Mucosa of descending colon (tissue), 3 donors: ENCODE results near the gene TPPP3. TPM values are rescaled to one million over a fixed set of nuclear protein-coding genes. Genes with fewer than 3 reads are reported as not detected.
A peak's percentile ranks its signal among the peaks of the same experiment; 100 is the strongest.

ENCODE experiments used
- ATAC-seq: fragments of 200-7000 bp; cut with Tn5 transposase; one replicate; pipeline ENCODE4 v1.9.1; 2020; ENCODE audit warnings: mild to moderate bottlenecking, moderate library complexity
- DNase-seq, 3 donors: peaks; one replicate each; pipeline ENCODE4 v3.0.0-alpha.2; 2020
- H3K36me3 ChIP-seq: fragments of 200-600 bp; one replicate; pipeline ENCODE4 v1.8.0; 2021; ENCODE audit warnings: low read depth, mild to moderate bottlenecking
- H3K4me1 ChIP-seq: fragments of 200-600 bp; one replicate; pipeline ENCODE4 v1.8.0; 2021; ENCODE audit warnings: low read depth, mild to moderate bottlenecking
- H3K4me3 ChIP-seq: fragments of 200-600 bp; one replicate; pipeline ENCODE4 v1.8.0; 2021; ENCODE audit warnings: mild to moderate bottlenecking
- H3K9me3 ChIP-seq: fragments of 200-600 bp; one replicate; pipeline ENCODE4 v1.8.0; 2021; ENCODE audit warnings: mild to moderate bottlenecking
- intact Hi-C, 2 donors: fragments of 100-400 bp; cut with DNase I in 1 of 2; cut with micrococcal nuclease in 1 of 2; formaldehyde crosslinking; loops; one replicate each; pipeline versions ENCODE4 v1.11.0 to v1.11.1; 2022; cut with DNase I, micrococcal nuclease
- total RNA-seq, 3 donors: library from RNA; stranded (reverse); fragmentation: NEBNext Ultra II Directional in 2 of 3; extraction: Animal tissue kit (Norgen Biotek cat#: 25700) in 2 of 3; gene quantifications; one replicate each; pipeline versions ENCODE4 v1.2.1 to v1.2.4, GENCODE V29; 2021 to 2023
- TF ChIP-seq, protein P1 (sequence below): fragments of 200-600 bp; IDR thresholded peaks from one replicate; pipeline ENCODE4 v1.8.0; 2022; ENCODE audit warnings: antibody characterized with exemption, mild to moderate bottlenecking
- donor health status: DM: no; HTN: no; CAD: no; lungs with moderate emphysema.
- donor health status: DM: no; HTN: no; CAD: no.
- donor health status: DM: no; HTN: yes; CAD: no.

The TPPP3 gene
- total RNA-seq, 3 donors from 2014 or later: 3.8 to 23.8 (median 4.8) TPM

GRCh38 chr16:67392301-67393059 lies 818 bp downstream of the TPPP3 start:
- Histone ChIP-seq H3K4me1 (peaks cover 38% of the 10 kb centered on the region), H3K36me3 (no peaks in the 10 kb centered on the region), H3K9me3 (no peaks in the 10 kb centered on the region), H3K4me3 (no peak overlapping the region)
- DNase-seq (no peak), ATAC-seq (no peak)
- intact Hi-C loops: no loop called here
- TF ChIP-seq, protein P1, sequence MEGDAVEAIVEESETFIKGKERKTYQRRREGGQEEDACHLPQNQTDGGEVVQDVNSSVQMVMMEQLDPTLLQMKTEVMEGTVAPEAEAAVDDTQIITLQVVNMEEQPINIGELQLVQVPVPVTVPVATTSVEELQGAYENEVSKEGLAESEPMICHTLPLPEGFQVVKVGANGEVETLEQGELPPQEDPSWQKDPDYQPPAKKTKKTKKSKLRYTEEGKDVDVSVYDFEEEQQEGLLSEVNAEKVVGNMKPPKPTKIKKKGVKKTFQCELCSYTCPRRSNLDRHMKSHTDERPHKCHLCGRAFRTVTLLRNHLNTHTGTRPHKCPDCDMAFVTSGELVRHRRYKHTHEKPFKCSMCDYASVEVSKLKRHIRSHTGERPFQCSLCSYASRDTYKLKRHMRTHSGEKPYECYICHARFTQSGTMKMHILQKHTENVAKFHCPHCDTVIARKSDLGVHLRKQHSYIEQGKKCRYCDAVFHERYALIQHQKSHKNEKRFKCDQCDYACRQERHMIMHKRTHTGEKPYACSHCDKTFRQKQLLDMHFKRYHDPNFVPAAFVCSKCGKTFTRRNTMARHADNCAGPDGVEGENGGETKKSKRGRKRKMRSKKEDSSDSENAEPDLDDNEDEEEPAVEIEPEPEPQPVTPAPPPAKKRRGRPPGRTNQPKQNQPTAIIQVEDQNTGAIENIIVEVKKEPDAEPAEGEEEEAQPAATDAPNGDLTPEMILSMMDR: no peak

- ATAC-seq (peak; percentile 1), DNase-seq (peak in 1 of 3 donors; percentile 43)
- Histone ChIP-seq H3K36me3 (no peaks in the 10 kb centered on the region), H3K4me3 (no peak overlapping the region), H3K4me1 (peaks cover 33% of the 10 kb centered on the region), H3K9me3 (no peaks in the 10 kb centered on the region)
- intact Hi-C loops: no loop called here
- TF ChIP-seq, protein P1: no peak
These were observed 1.6 kb downstream of the TPPP3 start for GRCh38 chr16:67391424-67392300.

GRCh38 chr16:67390816-67391423 lies 2.4 kb downstream of the TPPP3 start:
- no peaks in the 10 kb centered on the region for H3K36me3 ChIP-seq
- no peak for DNase-seq
- H3K4me1 ChIP-seq: peaks cover 26% of the 10 kb centered on the region
- TF ChIP-seq, protein P1: no peak
- intact Hi-C loops: no loop called here
- H3K4me3 ChIP-seq: no peak overlapping the region
- ATAC-seq: no peak
- no peaks in the 10 kb centered on the region for H3K9me3 ChIP-seq

DNA sequence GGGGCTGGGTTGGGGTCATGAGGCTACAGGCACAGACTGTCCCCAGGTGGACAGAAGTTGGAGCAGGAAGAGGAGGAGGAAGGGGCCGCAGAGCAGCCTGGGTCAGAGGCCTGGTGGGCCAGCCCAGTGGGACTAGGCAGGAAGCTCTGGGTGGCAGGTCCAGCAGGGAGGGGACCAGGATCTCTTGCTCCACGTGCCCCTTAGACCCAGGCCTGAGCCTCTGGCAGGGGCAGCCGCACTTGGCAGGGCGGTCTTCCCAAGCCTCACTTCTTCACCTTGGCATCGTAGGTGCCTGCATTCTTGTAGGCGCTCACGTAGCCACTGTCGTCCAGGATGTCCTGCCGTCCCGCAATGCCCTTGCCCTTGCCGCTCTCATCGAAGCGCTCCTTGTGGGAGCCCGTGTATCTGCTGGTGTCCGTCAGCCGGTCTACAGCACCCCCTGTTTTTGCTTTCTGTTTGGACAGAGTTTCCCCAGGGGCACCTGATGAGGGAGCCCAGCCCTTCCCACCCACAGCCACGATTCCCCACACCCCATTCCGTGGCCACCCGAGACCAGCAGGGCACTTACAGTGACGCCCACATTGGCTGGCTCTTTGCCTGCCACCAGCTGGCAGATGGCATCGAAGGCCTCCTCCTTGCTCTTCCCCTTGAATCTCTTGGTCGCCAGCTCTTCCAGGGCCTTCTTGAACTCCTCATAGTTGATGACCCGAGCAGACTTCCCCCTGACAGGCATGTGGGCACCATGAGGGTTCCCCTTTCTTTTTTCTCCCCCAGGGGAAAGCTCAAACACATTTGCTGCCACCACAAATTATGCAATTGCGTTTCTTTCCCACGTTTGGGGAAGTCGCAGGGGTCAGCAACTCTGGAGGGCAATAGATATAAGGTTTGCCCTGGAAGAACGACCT lies 3.1 kb downstream of the TPPP3 start:
- H3K4me1 ChIP-seq: peaks cover 18% of the 10 kb centered on the region
- no peaks in the 10 kb centered on the region for H3K36me3 ChIP-seq
- no peak overlapping the region for H3K4me3 ChIP-seq
- DNase-seq: peak in 1 of 3 donors; percentile 34
- TF ChIP-seq, protein P1: no peak
- intact Hi-C loops: no loop called here
- ATAC-seq: no peak
- H3K9me3 ChIP-seq: no peaks in the 10 kb centered on the region

- intact Hi-C loops: no loop called here
- Histone ChIP-seq H3K9me3 (no peaks in the 10 kb centered on the region), H3K4me3 (no peak overlapping the region), H3K4me1 (peaks cover 10% of the 10 kb centered on the region), H3K36me3 (no peaks in the 10 kb centered on the region)
- TF ChIP-seq, protein P1: no peak
- no peak for ATAC-seq
- DNase-seq: no peak
These were observed 4.7 kb downstream of the TPPP3 start for GRCh38 chr16:67388591-67388990.
